Neural cell (in vitro differentiated cells): ENCODE results near the gene COQ10A.
"Not testable (repeated sequence)": the region's sequence is repeated elsewhere in the genome, so short reads cannot be mapped to it uniquely, and the experiment has no call there.

Experiments
- TAF1 ChIP-seq: IDR thresholded peaks from 2 replicates; pipeline ENCODE4 v1.6.1; 2012; ENCODE audit warnings: low read depth
- TF ChIP-seq, protein P1 (sequence below): fragments of 450-650 bp; IDR thresholded peaks from 2 replicates; pipeline ENCODE4 v1.5.1; 2014; ENCODE audit warnings: antibody characterized with exemption, mild to moderate bottlenecking, moderate library complexity; ENCODE audit not compliant: poor library complexity, severe bottlenecking

DNA sequence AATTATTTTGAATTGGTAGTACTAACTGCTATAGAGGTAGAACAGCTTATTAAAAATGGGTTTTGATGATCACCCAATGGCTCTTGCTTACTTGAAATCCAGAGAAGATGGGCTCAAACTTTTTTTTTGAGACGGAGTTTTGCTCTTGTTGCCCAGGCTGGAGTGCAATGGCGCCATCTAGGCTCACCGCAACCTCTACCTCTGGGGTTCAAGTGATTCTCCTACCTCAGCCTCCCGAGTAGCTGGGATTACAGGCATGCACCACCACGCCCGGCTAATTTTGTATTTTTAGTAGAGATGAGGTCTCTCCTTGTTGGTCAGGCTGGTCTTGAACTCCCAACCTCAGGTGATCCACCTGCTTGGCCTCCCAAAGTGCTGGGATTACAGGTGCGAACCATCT is 3.8 kb upstream of the COQ10A start:
- TF ChIP-seq, protein P1, sequence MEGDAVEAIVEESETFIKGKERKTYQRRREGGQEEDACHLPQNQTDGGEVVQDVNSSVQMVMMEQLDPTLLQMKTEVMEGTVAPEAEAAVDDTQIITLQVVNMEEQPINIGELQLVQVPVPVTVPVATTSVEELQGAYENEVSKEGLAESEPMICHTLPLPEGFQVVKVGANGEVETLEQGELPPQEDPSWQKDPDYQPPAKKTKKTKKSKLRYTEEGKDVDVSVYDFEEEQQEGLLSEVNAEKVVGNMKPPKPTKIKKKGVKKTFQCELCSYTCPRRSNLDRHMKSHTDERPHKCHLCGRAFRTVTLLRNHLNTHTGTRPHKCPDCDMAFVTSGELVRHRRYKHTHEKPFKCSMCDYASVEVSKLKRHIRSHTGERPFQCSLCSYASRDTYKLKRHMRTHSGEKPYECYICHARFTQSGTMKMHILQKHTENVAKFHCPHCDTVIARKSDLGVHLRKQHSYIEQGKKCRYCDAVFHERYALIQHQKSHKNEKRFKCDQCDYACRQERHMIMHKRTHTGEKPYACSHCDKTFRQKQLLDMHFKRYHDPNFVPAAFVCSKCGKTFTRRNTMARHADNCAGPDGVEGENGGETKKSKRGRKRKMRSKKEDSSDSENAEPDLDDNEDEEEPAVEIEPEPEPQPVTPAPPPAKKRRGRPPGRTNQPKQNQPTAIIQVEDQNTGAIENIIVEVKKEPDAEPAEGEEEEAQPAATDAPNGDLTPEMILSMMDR = not testable (repeated sequence)
- not testable (repeated sequence) for TF ChIP-seq TAF1
